DMS53 (cell line): ENCODE results near the gene CROCC.
"Not testable (repeated sequence)": the region's sequence is repeated elsewhere in the genome, so short reads cannot be mapped to it uniquely, and the experiment has no call there.

Experiments
- DNase-seq: peaks from one replicate; lab custom pipeline; 2025; lab: John Stamatoyannopoulos, UW

Gene CROCC

DNA sequence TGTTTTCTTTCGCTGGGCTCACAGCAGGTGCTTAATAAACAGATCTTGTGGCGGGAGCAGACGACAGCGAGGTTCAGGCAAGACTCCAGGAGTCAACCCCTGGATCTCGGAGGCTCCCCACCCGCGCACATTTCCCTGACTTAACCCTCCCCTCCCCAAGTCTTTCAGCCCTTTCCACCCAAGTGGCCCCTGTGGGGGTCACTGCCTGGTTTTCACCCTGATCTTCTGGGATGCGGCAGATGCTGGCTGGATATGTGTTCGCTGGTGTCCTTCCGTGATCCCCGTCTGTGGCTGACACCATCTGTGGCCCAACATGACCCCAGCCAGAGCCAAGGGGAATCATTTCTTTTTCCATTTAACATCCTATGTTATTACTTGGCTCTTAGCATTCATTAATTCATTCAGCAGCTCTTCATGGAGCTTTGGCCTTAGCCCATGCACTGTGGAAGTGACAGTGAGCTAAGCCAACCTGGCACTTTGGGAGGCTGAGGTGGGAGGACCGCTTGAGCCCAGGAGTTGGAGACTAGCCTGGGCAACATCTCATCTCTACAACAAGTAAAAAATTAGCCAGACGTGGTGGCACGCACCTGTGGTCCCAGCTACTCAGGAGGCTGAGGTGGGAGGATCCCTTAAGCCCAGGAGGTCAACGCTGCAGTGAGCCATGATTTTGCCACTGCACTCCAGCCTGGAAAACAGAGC is 6.7 kb upstream of the CROCC start:
- DNase-seq: peak; percentile 41

DNA sequence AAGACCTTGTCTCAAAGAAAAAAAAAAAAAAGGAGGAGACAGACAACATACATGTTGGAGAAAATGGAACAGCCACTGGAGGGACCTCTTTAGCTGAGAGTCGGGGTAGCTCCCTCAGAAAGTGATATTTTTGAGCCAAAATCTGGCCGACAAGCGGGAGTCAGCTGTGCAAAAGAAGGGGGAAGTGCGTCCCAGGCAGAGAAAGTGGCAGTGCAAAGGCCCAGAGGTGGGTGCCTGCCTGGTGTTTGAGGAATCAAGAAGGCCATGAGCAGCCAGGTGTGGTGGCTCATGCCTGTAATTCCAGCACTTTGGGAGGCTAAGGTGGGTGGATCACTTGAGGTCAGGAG is 6.1 kb upstream of the CROCC start:
- peak; percentile 12 for DNase-seq

DNA sequence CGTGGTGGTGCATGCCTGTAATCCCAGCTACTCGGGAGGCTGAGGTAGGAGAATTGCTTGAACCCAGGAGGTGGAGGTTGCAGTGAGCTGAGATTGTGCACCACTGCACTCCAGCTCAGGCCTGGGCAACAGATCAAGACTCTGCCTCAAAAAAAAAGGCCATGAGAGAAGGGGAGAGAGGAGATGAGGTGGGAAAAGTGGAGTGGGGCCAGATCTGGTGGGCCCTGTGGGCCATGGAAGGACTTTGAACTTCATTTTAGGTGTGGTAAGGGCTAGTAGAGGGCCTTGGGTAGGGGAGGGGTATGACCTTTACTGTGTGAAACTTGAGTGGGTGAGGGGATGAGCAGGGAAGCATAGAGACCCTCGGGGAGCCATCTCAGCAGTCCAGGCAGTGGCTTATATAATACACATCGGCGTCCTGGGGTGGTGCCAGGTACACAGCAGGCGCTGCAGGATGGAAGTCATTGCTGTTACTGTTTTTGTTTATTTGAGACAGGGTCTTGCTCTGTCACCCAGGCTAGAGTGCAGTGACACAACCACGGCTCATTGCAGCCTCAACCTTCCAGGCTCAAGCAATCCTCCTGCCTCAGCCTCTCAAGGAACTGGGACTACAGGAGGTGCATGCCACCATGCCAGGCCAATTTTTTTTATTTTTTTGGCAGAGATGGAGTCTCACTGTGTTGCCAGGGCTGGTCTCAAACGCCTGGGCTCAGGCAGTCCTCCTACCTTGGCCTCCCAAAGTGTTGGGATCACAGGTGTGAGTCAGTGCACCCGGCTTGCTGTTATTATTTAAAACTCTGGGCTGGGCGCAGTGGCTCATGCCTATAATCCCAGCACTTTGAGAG is 5.5 kb upstream of the CROCC start:
- DNase-seq: not testable (repeated sequence)

DNA sequence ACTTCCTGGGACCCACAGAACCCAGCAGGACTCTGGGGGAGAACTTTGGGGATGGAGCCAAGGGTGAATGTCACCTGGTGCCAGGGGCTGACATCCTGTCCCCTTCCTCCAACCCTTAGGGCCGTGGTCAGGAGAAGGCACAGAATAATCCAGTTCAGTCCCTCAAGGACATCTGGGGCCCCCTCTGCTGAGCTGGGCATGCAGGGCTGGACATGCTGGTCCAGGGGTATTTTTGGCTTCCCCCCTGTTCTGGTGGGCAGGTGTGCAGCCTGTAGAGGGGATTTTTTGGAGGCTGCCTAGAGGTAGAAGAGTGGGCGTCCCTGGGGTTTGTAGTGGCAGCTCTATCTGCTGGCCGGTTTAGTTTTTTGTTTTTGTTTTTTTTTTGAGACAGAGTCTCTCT is 3.4 kb upstream of the CROCC start:
- DNase-seq: no peak

DNA sequence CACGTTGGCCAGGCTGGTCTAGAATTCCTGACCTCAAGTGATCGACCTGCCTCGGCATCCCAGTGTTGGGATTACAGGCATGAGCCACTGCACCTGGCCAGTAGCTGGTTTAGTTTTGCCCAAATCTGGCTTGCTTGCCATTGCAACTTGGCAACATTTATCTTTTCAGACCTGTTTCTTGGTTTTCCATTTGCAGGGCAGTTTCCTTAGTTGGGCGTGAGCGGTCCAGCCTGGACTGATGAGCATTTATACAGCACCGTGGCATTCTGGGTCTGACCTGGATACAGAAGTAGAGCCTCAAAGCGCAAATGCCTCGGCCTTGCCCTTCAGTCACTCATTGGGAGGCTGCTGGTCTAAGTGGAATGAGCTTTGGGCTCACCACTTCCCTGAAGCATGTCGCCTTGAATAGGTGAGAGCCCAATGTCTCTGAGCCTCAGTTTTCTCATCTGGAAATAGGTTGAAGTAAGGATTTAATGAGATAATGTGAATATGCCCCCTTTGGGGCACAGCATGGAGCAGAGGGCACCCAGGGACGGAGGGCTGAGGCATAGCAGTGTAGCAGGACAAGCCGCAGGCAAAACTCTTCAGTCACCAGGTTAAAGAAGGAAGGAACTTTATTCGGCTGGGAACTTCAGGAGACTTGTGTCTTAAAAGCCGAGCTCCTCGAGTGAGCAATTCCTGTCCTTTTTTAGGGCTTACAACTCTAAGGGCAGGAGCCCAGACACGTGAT is 2.6 kb upstream of the CROCC start:
- not testable (repeated sequence) for DNase-seq

DNA sequence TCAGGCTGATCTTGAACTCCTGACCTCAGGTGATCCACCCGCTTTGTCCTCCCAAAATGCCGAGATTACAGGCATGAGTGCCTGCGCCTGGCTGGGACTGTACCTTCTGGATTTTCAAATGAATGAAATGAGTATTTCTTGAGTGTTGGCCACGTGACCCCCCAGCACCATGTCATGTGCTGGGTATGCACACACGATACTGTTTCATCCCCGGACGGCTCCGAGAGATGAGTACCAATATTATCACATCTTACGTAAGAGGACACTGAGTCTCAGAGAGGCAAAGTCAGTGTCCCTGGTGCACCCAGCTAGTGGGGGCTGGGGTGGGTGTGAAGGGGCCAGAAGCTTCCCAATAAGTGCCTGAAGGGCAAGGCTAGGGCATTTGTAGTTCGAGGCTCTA is 780 bp upstream of the CROCC start:
- no peak for DNase-seq

DNA sequence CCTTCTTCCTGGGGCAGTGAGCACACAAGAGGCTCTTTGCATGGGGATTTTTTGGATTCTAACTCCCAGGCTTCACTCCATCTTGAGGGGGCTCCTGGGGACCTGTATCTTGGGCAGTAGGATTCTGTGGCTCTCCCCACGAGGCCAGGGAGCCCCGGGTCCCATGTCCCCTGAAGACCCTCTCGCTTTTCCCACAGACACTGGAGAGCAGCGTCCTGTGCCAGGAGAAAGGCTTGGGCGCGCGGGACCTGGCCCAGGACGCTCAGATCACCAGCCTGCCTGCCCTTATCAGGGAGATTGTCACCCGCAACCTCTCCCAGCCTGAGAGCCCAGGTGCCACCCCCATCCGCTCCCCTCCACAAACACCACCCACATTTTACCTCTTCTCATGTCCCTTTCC is 735 bp downstream of the CROCC start:
- DNase-seq: no peak

- peak; percentile 12 for DNase-seq
These were observed 1.2 kb downstream of the CROCC start for GRCh38 chr1:16922885-16923431.

DNA sequence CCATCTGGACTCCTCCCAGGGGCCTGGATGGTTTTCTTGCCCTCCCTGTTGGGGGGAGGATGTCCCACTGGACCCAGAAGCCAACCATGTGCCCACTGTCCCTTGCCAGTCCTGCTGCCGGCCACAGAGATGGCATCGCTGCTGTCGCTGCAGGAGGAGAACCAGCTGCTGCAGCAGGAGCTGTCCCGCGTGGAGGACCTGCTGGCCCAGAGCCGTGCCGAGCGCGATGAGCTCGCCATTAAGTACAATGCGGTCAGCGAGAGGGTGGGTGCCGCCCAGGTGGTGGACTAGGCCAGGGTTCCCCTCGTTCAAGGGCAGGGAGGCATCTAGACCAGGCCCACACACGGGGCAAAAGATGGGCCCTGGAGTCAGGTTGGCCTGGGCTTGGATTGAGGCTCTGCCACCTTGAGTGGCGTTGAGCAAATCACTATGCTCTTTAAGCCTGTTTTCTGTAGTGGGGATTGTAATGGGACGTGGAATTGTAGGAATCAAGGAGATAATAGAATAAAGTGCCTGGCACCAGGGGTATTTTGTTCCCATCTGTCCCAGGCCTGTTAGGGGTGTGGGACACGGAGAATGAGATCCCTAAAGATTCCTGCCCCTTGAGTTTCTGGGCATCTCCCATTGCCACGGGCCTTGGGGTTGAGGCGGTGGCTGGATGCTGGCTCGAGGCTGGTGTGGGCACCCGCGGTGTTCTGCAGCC is 2.6 kb downstream of the CROCC start:
- no peak for DNase-seq

GRCh38 chr1:16924919-16925477 is 3.3 kb downstream of the CROCC start:
- DNase-seq: peak; percentile 12

- no peak for DNase-seq
These were observed 4.1 kb downstream of the CROCC start for GRCh38 chr1:16925635-16926490.

GRCh38 chr1:16926491-16927073 is 4.9 kb downstream of the CROCC start:
- no peak for DNase-seq

GRCh38 chr1:16927256-16927655 is 5.5 kb downstream of the CROCC start:
- DNase-seq: no peak

GRCh38 chr1:16927711-16928485 is 6.2 kb downstream of the CROCC start:
- DNase-seq: no peak

DNA sequence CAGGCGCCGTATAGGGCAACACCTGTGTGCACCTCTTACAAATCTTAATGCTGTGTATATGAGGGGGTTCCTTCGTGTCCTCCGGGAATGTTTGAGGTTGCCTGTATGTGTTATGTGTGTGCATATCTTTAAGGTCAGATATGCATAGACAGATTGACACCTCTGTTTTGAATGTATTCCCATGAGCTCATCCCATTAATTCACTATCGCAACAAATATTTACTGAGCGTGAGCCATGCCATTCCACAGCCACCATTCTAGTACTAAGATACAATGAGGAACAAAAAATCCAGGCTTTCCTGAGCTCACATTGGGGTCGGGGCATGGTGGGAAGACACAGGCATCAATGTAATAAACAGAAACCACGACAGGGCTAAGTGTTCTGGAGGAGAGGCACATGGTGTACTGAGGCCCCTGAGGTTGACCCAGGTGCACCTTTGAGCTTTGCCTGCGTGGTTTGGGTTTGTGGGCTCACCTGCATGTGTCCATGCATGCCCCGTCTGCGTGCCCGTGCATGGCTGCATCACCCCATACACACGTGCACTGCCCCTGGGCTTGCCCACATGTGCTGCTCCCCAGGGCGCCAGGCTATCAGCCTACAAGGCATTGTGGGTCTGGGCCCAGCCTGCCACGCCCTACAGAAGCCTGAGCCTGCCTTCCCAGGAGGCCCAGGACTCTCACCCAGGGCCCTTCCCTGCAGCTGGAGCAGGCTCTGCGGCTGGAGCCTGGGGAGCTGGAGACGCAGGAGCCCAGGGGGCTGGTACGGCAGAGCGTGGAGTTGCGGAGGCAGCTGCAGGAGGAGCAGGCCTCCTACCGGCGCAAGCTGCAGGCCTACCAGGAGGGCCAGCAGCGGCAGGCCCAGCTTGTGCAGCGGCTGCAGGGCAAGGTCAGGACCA is 7.7 kb downstream of the CROCC start:
- DNase-seq: not testable (repeated sequence)

GRCh38 chr1:16931206-16931934 is 9.6 kb downstream of the CROCC start:
- DNase-seq: not testable (repeated sequence)

GRCh38 chr1:16933945-16934344 is 12.2 kb downstream of the CROCC start:
- not testable (repeated sequence) for DNase-seq

- DNase-seq: not testable (repeated sequence)
These were observed 14.8 kb downstream of the CROCC start for GRCh38 chr1:16936580-16936979.
